ENCODE data around the gene PFN3. TPM values are rescaled to one million over a fixed set of nuclear protein-coding genes. Genes with fewer than 3 reads are reported as not detected.

Gene PFN3
- total RNA-seq (2021) = not detected in 2 replicates
- percentile 20 among the genes with signal in this experiment for Bru-seq, nascent RNA
- BruChase-seq, experiment 1, labeled RNA remaining after a 2-hour chase = not detected
- percentile 40 among the genes with signal in this experiment for BruChase-seq, experiment 2, labeled RNA remaining after a 6-hour chase
- long read RNA-seq = 0 reads

GRCh38 chr5:177399997-177400868 is at the start of gene PFN3:
PFN3 (minus strand) TSS chr5:177400661; CDS start chr5:177400576, 85 bp downstream.
- Histone ChIP-seq H2AFZ (no peak within 1 kb of the TSS), H3F3A (ENCODE audit: insufficient read depth, low read depth) (peaks cover 12% of the 10 kb centered on the region; the same call in 1 of the 2 replicates), H3K27ac (no peak within 1 kb of the TSS), H4K20me1 (ENCODE audit: insufficient read depth) (no peaks in the 10 kb centered on the region), H3K9me3 (ENCODE audit: insufficient read depth, low read depth) (no peaks in the 10 kb centered on the region), H3K4me2 (no peak within 1 kb of the TSS), H3K36me3 (ENCODE audit: low read depth) (no peaks in the 10 kb centered on the region), H3K4me1 (replicated peaks; ENCODE audit: insufficient read depth) (peaks cover 3% of the 10 kb centered on the region; the same call in 1 of the 2 replicates), H3K4me3 (no peak within 1 kb of the TSS), H3K27me3 (ENCODE audit: insufficient read depth, low read depth) (no peaks in the 10 kb centered on the region), H3K79me2 (ENCODE audit: low read depth) (no peaks in the 10 kb centered on the region), H3K9me2 (ENCODE audit: insufficient read depth) (no peaks in the 10 kb centered on the region)
- no peak for TF ChIP-seq CTCF (conservative IDR thresholded peaks at IDR 0.05)
- TF ChIP-seq EZH2 (IDR thresholded peaks at IDR 0.05; ENCODE audit: low read depth) = no peak
- DNase-seq = no peak
- POLR2A ChIA-PET (ENCODE audit: unreplicated experiment) = no interaction called here
- CTCF ChIA-PET = no interaction called here
- no TSS peak for BruUV-seq (replicated peaks)
- intact Hi-C loops (cut with micrococcal nuclease; ENCODE audit: unreplicated experiment) = no loop called here

- peaks cover 39% of the 10 kb centered on the region for H3K79me2 ChIP-seq (ENCODE audit: low read depth)
- peak overlapping the region; percentile 52; the same call in 1 of the 2 replicates for H3K27ac ChIP-seq
- peaks cover 5% of the 10 kb centered on the region; the same call in 1 of the 2 replicates for H3K36me3 ChIP-seq (ENCODE audit: low read depth)
- no peaks in the 10 kb centered on the region for H3K9me3 ChIP-seq (ENCODE audit: insufficient read depth, low read depth)
- H3K4me2 ChIP-seq = 0 out of 2 replicates have a peak overlapping the region, but pooled peaks have one; percentile 90
- intact Hi-C loops (cut with micrococcal nuclease; ENCODE audit: unreplicated experiment) = no loop called here
- H3K9me2 ChIP-seq (ENCODE audit: insufficient read depth) = no peaks in the 10 kb centered on the region
- no peak overlapping the region for H3K4me3 ChIP-seq
- ChIA-PET POLR2A (ENCODE audit: unreplicated experiment) (interaction anchor here (0.6 to 0.7 kb wide), 2 partner anchors 79 to 86 kb away, joined by 7 read pairs; no protein-coding TSS in a partner anchor), CTCF (interaction anchor here (0.6 kb wide), 1 partner anchor 255 kb away, joined by 5 read pairs; no protein-coding TSS in a partner anchor)
- DNase-seq = no peak
- no peak overlapping the region for H2AFZ ChIP-seq
- BruUV-seq (replicated peaks) = no TSS peak
- no peaks in the 10 kb centered on the region for H3K27me3 ChIP-seq (ENCODE audit: insufficient read depth, low read depth)
- peaks cover 38% of the 10 kb centered on the region for H3F3A ChIP-seq (ENCODE audit: insufficient read depth, low read depth)
- TF ChIP-seq EZH2 (IDR thresholded peaks at IDR 0.05; ENCODE audit: low read depth) (no peak), CTCF (conservative IDR thresholded peaks at IDR 0.05) (no peak)
- H3K4me1 ChIP-seq (replicated peaks; ENCODE audit: insufficient read depth) = peaks cover 23% of the 10 kb centered on the region
- peaks cover 20% of the 10 kb centered on the region for H4K20me1 ChIP-seq (ENCODE audit: insufficient read depth)
Measured at GRCh38 chr5:177449140-177450061, 48.9 kb upstream of the PFN3 start.
